Esophagus muscularis mucosa (tissue), 4 donors: ENCODE data around the gene PIEZO1. TPM values are rescaled to one million over a fixed set of nuclear protein-coding genes. Genes with fewer than 3 reads are reported as not detected.
A peak's percentile ranks its signal among the peaks of the same experiment; 100 is the strongest.

Source experiments
- DNase-seq: peaks from one replicate; pipeline ENCODE4 v3.0.0-alpha.2; 2017; ENCODE audit errors: extremely low spot score
- H3K27ac ChIP-seq, 4 donors: fragments of 200-600 bp; sonication (generic); replicated peaks in 1 of 4; 1 replicate in 3 of 4; 2 replicates in 1 of 4; pipeline ENCODE4 v1.5.1; 2016 to 2019; ENCODE audit warnings: mild to moderate bottlenecking in 1 of 4
- H3K27me3 ChIP-seq, 4 donors: fragments of 200-600 bp; sonication (generic); one replicate each; pipeline versions ENCODE4 v1.5.1 to v1.6.0; 2016 to 2019
- H3K36me3 ChIP-seq, 4 donors: fragments of 200-600 bp; sonication (generic); one replicate each; pipeline ENCODE4 v1.5.1; 2016 to 2019
- H3K4me1 ChIP-seq, 4 donors: fragments of 200-600 bp; sonication (generic); one replicate each; pipeline ENCODE4 v1.5.1; 2016 to 2019
- H3K4me3 ChIP-seq, 4 donors: fragments of 200-600 bp; sonication (generic); 1 replicate in 2 of 4; 2 replicates in 2 of 4; pipeline ENCODE4 v1.5.1; 2016 to 2019; ENCODE audit warnings: mild to moderate bottlenecking in 4 of 4, moderate library complexity in 1 of 4
- H3K9me3 ChIP-seq, 4 donors: fragments of 200-600 bp; sonication (generic); 1 replicate in 3 of 4; 2 replicates in 1 of 4; pipeline ENCODE4 v1.5.1; 2016 to 2019
- EP300 ChIP-seq: sonication (generic); formaldehyde crosslinking; IDR thresholded peaks from one replicate; pipeline ENCODE4 v1.6.1; 2017; ENCODE audit warnings: antibody characterized with exemption
- POLR2A ChIP-seq: fragments of 450-650 bp; IDR thresholded peaks from one replicate; pipeline ENCODE4 v1.6.1; 2017; ENCODE audit warnings: antibody characterized with exemption, moderate library complexity, mild to moderate bottlenecking, low read depth
- POLR2AphosphoS5 ChIP-seq, 2 donors: sonication (generic); formaldehyde crosslinking; IDR thresholded peaks; one replicate each; pipeline ENCODE4 v1.6.1; 2017; ENCODE audit warnings: antibody characterized with exemption in 2 of 2
- WGBS: methylation state at CpG from one replicate; pipeline ENCODE4 v1.1.5; 2018; 5-methylcytosine and 5-hydroxymethylcytosine counted together
- intact Hi-C: fragments of 100-400 bp; cut with DNase I; formaldehyde crosslinking; loops from one replicate; pipeline ENCODE4 v1.15.1; 2023
- total RNA-seq, 4 donors: library from RNA; depleted of rRNA; stranded (reverse); fragments of >200 nt; gene quantifications; one replicate each; pipeline versions ENCODE4 v1.1.0 to v1.2.1, GENCODE V29; 2016
- TF ChIP-seq, protein P1 (sequence below), 3 experiments: fragments of 200-600 bp in 2 of 3; fragments of 450-650 bp in 1 of 3; sonication (generic) in 2 of 3; IDR thresholded peaks; one replicate each; pipeline ENCODE4 v1.5.1; 2017 to 2019; ENCODE audit warnings: antibody characterized with exemption in 3 of 3, mild to moderate bottlenecking in 2 of 3, moderate library complexity in 1 of 3

Gene PIEZO1
- total RNA-seq, 4 donors from 2014 or later = 140 to 298 (median 182) TPM

DNA sequence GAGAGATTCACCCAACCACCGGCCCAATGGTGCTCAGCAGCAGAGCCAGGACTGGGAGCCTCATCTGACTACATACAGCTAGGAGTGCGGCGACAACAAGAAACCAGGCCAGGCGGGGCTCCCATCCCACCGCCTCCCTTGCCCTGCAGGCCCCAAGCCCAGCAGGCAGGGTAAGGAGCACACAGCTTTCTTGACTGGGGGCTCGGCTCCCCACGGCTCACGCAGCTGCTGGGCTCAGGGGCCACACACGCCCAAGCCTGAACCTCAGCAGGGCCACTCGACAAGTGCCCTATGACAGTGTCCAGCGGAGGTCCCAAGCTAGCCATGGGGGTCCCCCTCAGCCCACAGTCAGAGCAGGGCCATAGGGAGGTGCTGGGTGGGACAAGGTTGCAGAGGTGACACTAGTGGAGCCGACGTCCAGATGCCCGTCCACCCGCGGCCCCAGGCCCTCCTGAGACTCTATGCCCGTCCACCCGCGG, 13.7 kb downstream of the PIEZO1 start:
- WGBS = 74% methylated on average over 6 of the region's 19 CpGs
- Histone ChIP-seq H3K27ac (peak overlapping the region; percentile 88 to 92 (median 92)), H3K4me1 (peaks cover 79 to 100% (median 100%) of the 10 kb centered on the region in 4 donors), H3K36me3 (no peaks in the 10 kb centered on the region), H3K27me3 (no peaks in the 10 kb centered on the region), H3K9me3 (no peaks in the 10 kb centered on the region), H3K4me3 (peak overlapping the region; percentile 35 to 49 (median 39))
- intact Hi-C loops = no loop called here
- TF ChIP-seq POLR2A (no peak), POLR2AphosphoS5 (IDR thresholded peaks at IDR 0.05) (no peak), EP300 (no peak)
- TF ChIP-seq, protein P1, sequence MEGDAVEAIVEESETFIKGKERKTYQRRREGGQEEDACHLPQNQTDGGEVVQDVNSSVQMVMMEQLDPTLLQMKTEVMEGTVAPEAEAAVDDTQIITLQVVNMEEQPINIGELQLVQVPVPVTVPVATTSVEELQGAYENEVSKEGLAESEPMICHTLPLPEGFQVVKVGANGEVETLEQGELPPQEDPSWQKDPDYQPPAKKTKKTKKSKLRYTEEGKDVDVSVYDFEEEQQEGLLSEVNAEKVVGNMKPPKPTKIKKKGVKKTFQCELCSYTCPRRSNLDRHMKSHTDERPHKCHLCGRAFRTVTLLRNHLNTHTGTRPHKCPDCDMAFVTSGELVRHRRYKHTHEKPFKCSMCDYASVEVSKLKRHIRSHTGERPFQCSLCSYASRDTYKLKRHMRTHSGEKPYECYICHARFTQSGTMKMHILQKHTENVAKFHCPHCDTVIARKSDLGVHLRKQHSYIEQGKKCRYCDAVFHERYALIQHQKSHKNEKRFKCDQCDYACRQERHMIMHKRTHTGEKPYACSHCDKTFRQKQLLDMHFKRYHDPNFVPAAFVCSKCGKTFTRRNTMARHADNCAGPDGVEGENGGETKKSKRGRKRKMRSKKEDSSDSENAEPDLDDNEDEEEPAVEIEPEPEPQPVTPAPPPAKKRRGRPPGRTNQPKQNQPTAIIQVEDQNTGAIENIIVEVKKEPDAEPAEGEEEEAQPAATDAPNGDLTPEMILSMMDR (IDR thresholded peaks at IDR 0.05) = no peak
- DNase-seq = no peak

DNA sequence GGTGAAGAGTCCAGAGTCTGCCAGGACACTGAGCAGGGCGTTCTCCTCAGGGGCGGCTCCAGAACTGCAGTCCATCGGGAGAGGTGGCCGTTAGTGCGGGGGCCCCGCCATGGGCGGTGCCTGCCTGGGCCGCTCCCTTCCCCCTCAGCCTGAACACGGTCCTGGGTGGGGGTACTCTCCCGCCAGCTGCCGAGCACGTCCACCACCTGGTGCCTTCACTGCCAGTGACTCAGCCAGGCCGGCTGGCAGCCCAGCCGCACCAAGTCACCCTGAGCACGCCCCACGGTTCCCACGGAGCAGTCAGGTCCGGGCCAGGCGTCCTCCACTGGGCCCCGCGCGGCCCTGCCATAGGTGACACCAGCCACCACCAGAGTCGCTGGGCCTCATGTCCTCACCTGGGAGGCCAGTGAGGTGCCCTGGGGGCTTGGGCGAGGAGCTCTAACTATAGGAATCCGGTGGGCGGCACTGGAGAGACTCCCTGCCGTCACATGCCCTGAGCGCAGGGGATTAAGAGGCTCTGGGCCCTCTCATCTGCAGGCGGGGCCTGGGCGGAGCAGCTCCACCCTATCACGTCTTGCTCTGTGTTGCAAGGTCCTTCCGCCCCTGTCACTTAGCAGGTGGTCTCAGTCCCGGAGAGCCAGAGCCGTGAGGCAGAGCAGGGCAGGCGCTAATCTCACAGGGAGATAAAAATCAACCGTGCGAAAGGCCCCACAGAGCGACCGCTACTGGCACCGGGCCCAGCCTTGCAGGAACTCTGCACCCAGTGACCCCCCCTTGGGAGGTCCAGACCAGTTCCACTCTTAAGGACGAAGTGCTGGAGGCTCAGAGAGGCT, 14.3 kb downstream of the PIEZO1 start:
- Histone ChIP-seq H3K27ac (peak overlapping the region; percentile 88 to 92 (median 92)), H3K9me3 (no peaks in the 10 kb centered on the region), H3K36me3 (peaks cover 0 to 4% (median 0%) of the 10 kb centered on the region in 4 donors), H3K27me3 (no peaks in the 10 kb centered on the region), H3K4me3 (peak overlapping the region; percentile 35 to 49 (median 39)), H3K4me1 (peaks cover 78 to 100% (median 100%) of the 10 kb centered on the region in 4 donors)
- intact Hi-C loops = no loop called here
- WGBS = 8% methylated on average over 8 of the region's 41 CpGs
- DNase-seq = no peak
- peak; percentile 73 to 80 for TF ChIP-seq POLR2AphosphoS5 (IDR thresholded peaks at IDR 0.05)
- TF ChIP-seq, protein P1 (IDR thresholded peaks at IDR 0.05) = no peak

DNA sequence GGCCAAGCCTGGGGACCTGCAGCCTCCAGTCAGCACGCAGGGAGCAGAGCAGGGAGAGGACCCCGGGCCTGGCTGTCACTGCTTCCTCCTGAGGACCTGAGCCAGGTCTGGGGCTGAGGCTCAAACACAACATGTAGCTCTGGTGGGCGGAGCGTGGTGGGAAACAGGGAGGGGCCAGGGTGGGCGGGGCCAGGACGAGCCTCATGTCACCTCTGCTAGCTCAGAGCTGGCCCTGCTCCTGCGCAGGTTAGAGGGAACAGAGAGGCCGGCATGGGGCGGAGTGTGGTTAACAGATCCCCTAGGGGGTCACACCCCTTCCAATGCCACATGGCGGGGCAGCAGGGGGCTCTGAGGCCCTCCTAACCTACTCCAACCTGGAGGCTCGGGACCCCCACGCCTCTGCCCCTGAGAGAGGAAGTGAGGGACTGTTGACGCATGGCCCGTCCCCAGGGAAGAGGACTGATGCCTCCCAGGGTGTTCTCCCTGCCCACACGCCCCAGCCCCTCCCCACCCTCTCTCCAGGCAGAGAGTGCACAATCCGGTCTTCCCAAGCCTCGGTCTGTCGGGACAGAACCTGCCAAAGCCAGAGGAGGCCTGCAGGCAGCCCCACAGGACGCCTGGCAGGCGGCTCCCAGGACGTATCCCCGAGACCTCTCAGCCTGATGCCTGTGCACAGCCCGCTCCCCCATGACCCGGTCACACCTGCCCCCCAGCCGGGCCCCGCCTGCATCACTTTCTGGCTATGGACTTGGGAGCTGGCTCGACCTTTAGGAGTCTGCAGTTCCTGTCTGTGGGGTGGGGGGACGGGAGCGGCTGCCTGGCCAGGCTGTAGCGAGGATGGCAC, 15.2 kb downstream of the PIEZO1 start:
- Histone ChIP-seq H3K27ac (peak overlapping the region; percentile 88 to 92 (median 92)), H3K4me1 (peaks cover 80 to 100% (median 100%) of the 10 kb centered on the region in 4 donors), H3K4me3 (peak overlapping the region; percentile 35 to 49 (median 39)), H3K27me3 (no peaks in the 10 kb centered on the region), H3K9me3 (no peaks in the 10 kb centered on the region), H3K36me3 (peaks cover 0 to 4% (median 0%) of the 10 kb centered on the region in 4 donors)
- 70% methylated on average over 2 of the region's 30 CpGs for WGBS
- no peak for DNase-seq
- TF ChIP-seq POLR2AphosphoS5 (IDR thresholded peaks at IDR 0.05) (peak; percentile 45 to 57), POLR2A (no peak)
- intact Hi-C loops = no loop called here

DNA sequence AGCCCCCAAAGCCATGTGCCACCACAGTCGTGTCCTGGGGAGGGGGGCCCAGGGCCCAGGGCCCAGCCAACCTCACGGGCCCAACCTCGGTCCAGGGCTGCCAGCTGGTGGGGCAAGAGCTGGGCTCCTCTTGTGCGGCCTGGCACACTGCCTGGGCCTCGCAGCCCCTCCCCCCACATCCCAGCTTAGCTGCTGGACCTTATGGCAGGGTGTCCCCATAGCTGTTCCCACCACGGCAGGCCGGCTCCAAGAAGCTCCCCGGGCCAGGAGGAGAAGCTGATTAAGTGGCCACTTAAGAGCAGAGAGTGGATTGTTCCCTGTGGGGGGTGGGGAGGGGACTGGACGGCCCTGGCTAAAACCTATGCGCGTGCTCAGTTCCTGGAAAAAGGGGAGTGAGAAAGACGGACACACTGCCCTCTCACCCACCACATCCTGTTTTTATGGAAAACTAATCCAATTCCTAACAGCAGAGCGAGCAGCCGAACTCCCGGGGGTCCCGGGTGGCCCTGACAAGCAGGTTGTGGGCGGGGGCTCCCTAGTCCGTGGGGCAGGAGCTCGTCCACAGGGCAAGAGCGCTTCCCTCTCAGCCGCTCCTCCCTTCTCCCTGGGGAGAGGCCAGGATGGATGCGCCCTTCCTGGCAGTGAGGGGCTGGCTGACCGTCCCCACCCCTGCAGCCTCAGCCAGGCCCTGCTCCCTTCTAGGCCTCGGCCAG, 16.8 kb downstream of the PIEZO1 start:
- H3K9me3 ChIP-seq = no peaks in the 10 kb centered on the region
- H3K4me1 ChIP-seq = peaks cover 73 to 100% (median 99%) of the 10 kb centered on the region in 4 donors
- H3K27me3 ChIP-seq = no peaks in the 10 kb centered on the region
- intact Hi-C loops = no loop called here
- no peak for DNase-seq
- H3K4me3 ChIP-seq = peak overlapping the region; percentile 25 to 35 (median 28)
- H3K27ac ChIP-seq = peak overlapping the region; percentile 88 to 92 (median 92)
- TF ChIP-seq, protein P1 (IDR thresholded peaks at IDR 0.05) = peak in 1 of 3 experiments; percentile 13
- peak; percentile 51 to 54 for TF ChIP-seq POLR2AphosphoS5 (IDR thresholded peaks at IDR 0.05)
- no peak for TF ChIP-seq POLR2A
- TF ChIP-seq EP300 = no peak
- 26% methylated on average over 17 of the region's 24 CpGs for WGBS
- H3K36me3 ChIP-seq = peaks cover 0 to 11% (median 2%) of the 10 kb centered on the region in 4 donors
